ENCODE data around the gene KRCC1. TPM values are rescaled to one million over a fixed set of nuclear protein-coding genes. Genes with fewer than 3 reads are reported as not detected.
A peak's percentile ranks its signal among the peaks of the same experiment; 100 is the strongest.

The KRCC1 gene
- total and polyA plus RNA-seq, 12 donors: 18.5 to 27.0 (median 22.0) TPM

GRCh38 chr2:88027697-88028389 is 27.7 kb downstream of the KRCC1 start:
- Histone ChIP-seq H3K36me3 (peaks cover 0 to 69% (median 26%) of the 10 kb centered on the region in 9 donors), H3K9me3 (no peaks in the 10 kb centered on the region), H3K4me1 (peaks cover 0 to 15% (median 0%) of the 10 kb centered on the region in 9 donors), H3K27me3 (no peaks in the 10 kb centered on the region), H3K4me3 (no peak overlapping the region), H3K27ac (peak overlapping the region in 1 of 10 donors; percentile 46)
- ATAC-seq (no peak), DNase-seq (no peak)
- intact Hi-C loops (cut with DNase I): no loop called here
- no peak for TF ChIP-seq CTCF (IDR thresholded peaks at IDR 0.05)
- WGBS, 2 donors: 87% methylated on average over 10 of the region's 10 CpGs

GRCh38 chr2:88024509-88024908 is 31.1 kb downstream of the KRCC1 start:
- peaks cover 0 to 15% (median 0%) of the 10 kb centered on the region in 9 donors for H3K4me1 ChIP-seq
- intact Hi-C loops (cut with DNase I): no loop called here
- peaks cover 0 to 35% (median 23%) of the 10 kb centered on the region in 9 donors for H3K36me3 ChIP-seq
- H3K27ac ChIP-seq: no peak overlapping the region
- DNase-seq: no peak
- H3K4me3 ChIP-seq: no peak overlapping the region
- no peaks in the 10 kb centered on the region for H3K9me3 ChIP-seq
- no peak for ATAC-seq
- TF ChIP-seq CTCF (IDR thresholded peaks at IDR 0.05): no peak
- no peaks in the 10 kb centered on the region for H3K27me3 ChIP-seq
- WGBS, 2 donors: 73 to 78% methylated on average over 6 of the region's 6 CpGs

DNA sequence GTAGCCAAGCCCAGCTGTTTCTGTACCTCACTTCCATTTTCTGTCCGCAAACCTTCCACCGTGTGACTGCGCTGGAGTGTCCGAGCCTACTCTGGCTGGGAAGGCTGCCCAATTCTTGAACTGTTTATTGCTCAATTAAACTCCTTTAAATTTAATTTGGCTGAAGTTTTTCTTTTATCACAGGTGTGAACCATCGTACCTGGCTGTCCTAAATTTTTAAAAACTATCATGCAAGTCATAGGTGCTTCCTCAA is 33.0 kb downstream of the KRCC1 start:
- Histone ChIP-seq H3K27me3 (no peaks in the 10 kb centered on the region), H3K4me3 (no peak overlapping the region), H3K36me3 (peaks cover 0 to 16% (median 4%) of the 10 kb centered on the region in 9 donors), H3K27ac (no peak overlapping the region), H3K9me3 (no peaks in the 10 kb centered on the region), H3K4me1 (peaks cover 0 to 12% (median 0%) of the 10 kb centered on the region in 9 donors)
- DNase-seq (no peak), ATAC-seq (no peak)
- intact Hi-C loops (cut with DNase I): no loop called here
- 94 to 95% methylated on average over 5 of the region's 5 CpGs for WGBS, 2 donors
- TF ChIP-seq CTCF (IDR thresholded peaks at IDR 0.05): no peak

GRCh38 chr2:88019985-88020384 is 35.6 kb downstream of the KRCC1 start:
- no peak for TF ChIP-seq CTCF (IDR thresholded peaks at IDR 0.05)
- 79 to 86% methylated on average over 3 of the region's 3 CpGs for WGBS, 2 donors
- no peak overlapping the region for H3K27ac ChIP-seq
- H3K27me3 ChIP-seq: no peaks in the 10 kb centered on the region
- no peaks in the 10 kb centered on the region for H3K9me3 ChIP-seq
- intact Hi-C loops (cut with DNase I): no loop called here
- DNase-seq (no peak), ATAC-seq (no peak)
- peaks cover 0 to 13% (median 0%) of the 10 kb centered on the region in 9 donors for H3K4me1 ChIP-seq
- no peak overlapping the region for H3K4me3 ChIP-seq
- no peaks in the 10 kb centered on the region for H3K36me3 ChIP-seq
